Sigmoid colon (tissue), 4 donors: ENCODE measurements around the gene EXOSC2.

Experiments used
- CTCF ChIP-seq, 4 experiments: fragments of 450-650 bp in 3 of 4; fragments of 200-600 bp in 1 of 4; IDR thresholded peaks; one replicate each; pipeline ENCODE4 v1.5.1; 2016 to 2019; ENCODE audit warnings: antibody characterized with exemption in 4 of 4, mild to moderate bottlenecking in 3 of 4, moderate library complexity in 2 of 4
- EP300 ChIP-seq, 4 donors: sonication (generic); formaldehyde crosslinking; IDR thresholded peaks; one replicate each; pipeline ENCODE4 v1.6.1; 2017; ENCODE audit warnings: antibody characterized with exemption in 4 of 4
- POLR2A ChIP-seq, 2 donors: fragments of 450-650 bp; IDR thresholded peaks; one replicate each; pipeline ENCODE4 v1.6.1; 2016; ENCODE audit warnings: antibody characterized with exemption in 2 of 2, mild to moderate bottlenecking in 2 of 2, moderate library complexity in 2 of 2

GRCh38 chr9:130662099-130662969, 31.2 kb upstream of the EXOSC2 start:
- no peak for TF ChIP-seq POLR2A (IDR thresholded peaks at IDR 0.05)
- no peak for TF ChIP-seq CTCF (IDR thresholded peaks at IDR 0.05)
- no peak for TF ChIP-seq EP300 (IDR thresholded peaks at IDR 0.05)
